Activated T-helper 2 cell treated with anti-CD3 and anti-CD28 coated beads, Interferon-gamma antibody, Interleukin-2, Interleukin-4, amounts not matched to agents 10 μg/mL and 5 μg/mL and 100 μg/mL, durations not matched to agents 14 hours and 24 hours and 36 hours (primary cell): ENCODE results near the gene LTV1. TPM values are rescaled to one million over a fixed set of nuclear protein-coding genes. Genes with fewer than 3 reads are reported as not detected.
A peak's percentile ranks its signal among the peaks of the same experiment; 100 is the strongest.
"Not testable (repeated sequence)": the region's sequence is repeated elsewhere in the genome, so short reads cannot be mapped to it uniquely, and the experiment has no call there.

Experiments
- DNase-seq: peaks from one replicate; pipeline ENCODE4 v3.0.0; 2021; ENCODE audit warnings: low spot score
- H3K27ac Mint-ChIP-seq: one replicate; pipeline ENCODE4 v1.8.0; 2021; ENCODE audit warnings: mixed read lengths
- H3K27me3 Mint-ChIP-seq: one replicate; pipeline ENCODE4 v1.8.0; 2021; ENCODE audit warnings: low read depth, mixed read lengths
- H3K36me3 Mint-ChIP-seq: one replicate; pipeline ENCODE4 v1.8.0; 2021; ENCODE audit warnings: low read depth, mixed read lengths
- H3K4me1 Mint-ChIP-seq: one replicate; pipeline ENCODE4 v1.8.0; 2021; ENCODE audit warnings: low read depth, mixed read lengths
- H3K4me3 Mint-ChIP-seq: one replicate; pipeline ENCODE4 v1.8.0; 2021; ENCODE audit warnings: low read depth, mild to moderate bottlenecking, moderate library complexity, mixed read lengths
- H3K9me3 Mint-ChIP-seq: one replicate; pipeline ENCODE4 v1.8.0; 2021; ENCODE audit warnings: mixed read lengths
- intact Hi-C: fragments of 100-400 bp; cut with micrococcal nuclease; formaldehyde crosslinking; loops from one replicate; pipeline ENCODE4 v1.15.1; 2023
- total RNA-seq: library from RNA; stranded (reverse); gene quantifications from 2 replicates; pipeline ENCODE4 v1.2.3, GENCODE V29; 2022

The LTV1 gene
- total RNA-seq, 1 donor from 2014 or later: 44.7 TPM

GRCh38 chr6:143851706-143852105, 8.6 kb downstream of the LTV1 start:
- intact Hi-C loops, H3K27me3 Mint-ChIP-seq, DNase-seq, H3K4me3 Mint-ChIP-seq, H3K27ac Mint-ChIP-seq: not testable (repeated sequence)
- Mint-ChIP-seq H3K9me3 (peaks cover 44% of the 10 kb centered on the region), H3K36me3 (peaks cover 98% of the 10 kb centered on the region), H3K4me1 (peaks cover 35% of the 10 kb centered on the region)

GRCh38 chr6:143855057-143855456, 11.9 kb downstream of the LTV1 start:
- DNase-seq, H3K27ac Mint-ChIP-seq, H3K4me3 Mint-ChIP-seq, H3K27me3 Mint-ChIP-seq: not testable (repeated sequence)
- H3K4me1 Mint-ChIP-seq: peaks cover 31% of the 10 kb centered on the region
- H3K9me3 Mint-ChIP-seq: peaks cover 44% of the 10 kb centered on the region
- H3K36me3 Mint-ChIP-seq: peaks cover 98% of the 10 kb centered on the region
- intact Hi-C loops: loop anchor here (5.0 kb wide), 1 partner anchor 123 kb away; no protein-coding TSS in a partner anchor

GRCh38 chr6:143856762-143857161, 13.6 kb downstream of the LTV1 start:
- not testable (repeated sequence) for H3K27ac Mint-ChIP-seq, DNase-seq, H3K4me3 Mint-ChIP-seq, H3K27me3 Mint-ChIP-seq
- Mint-ChIP-seq H3K9me3 (peaks cover 34% of the 10 kb centered on the region), H3K4me1 (peaks cover 29% of the 10 kb centered on the region), H3K36me3 (peaks cover 96% of the 10 kb centered on the region)
- intact Hi-C loops: loop anchor here (1.0 to 5.0 kb wide), 3 partner anchors 14 to 124 kb away; partner anchors contain the start of gene LTV1

- intact Hi-C loops: loop anchor here (1.0 to 5.0 kb wide), 3 partner anchors 15 to 125 kb away; partner anchors contain the start of gene LTV1
- H3K27ac Mint-ChIP-seq: peak overlapping the region; percentile 53
- H3K27me3 Mint-ChIP-seq: no peaks in the 10 kb centered on the region
- H3K9me3 Mint-ChIP-seq: peaks cover 25% of the 10 kb centered on the region
- no peak overlapping the region for H3K4me3 Mint-ChIP-seq
- DNase-seq: no peak
- H3K4me1 Mint-ChIP-seq: peaks cover 29% of the 10 kb centered on the region
- peaks cover 91% of the 10 kb centered on the region for H3K36me3 Mint-ChIP-seq
Observed at GRCh38 chr6:143857651-143858050, 14.5 kb downstream of the LTV1 start.

DNA sequence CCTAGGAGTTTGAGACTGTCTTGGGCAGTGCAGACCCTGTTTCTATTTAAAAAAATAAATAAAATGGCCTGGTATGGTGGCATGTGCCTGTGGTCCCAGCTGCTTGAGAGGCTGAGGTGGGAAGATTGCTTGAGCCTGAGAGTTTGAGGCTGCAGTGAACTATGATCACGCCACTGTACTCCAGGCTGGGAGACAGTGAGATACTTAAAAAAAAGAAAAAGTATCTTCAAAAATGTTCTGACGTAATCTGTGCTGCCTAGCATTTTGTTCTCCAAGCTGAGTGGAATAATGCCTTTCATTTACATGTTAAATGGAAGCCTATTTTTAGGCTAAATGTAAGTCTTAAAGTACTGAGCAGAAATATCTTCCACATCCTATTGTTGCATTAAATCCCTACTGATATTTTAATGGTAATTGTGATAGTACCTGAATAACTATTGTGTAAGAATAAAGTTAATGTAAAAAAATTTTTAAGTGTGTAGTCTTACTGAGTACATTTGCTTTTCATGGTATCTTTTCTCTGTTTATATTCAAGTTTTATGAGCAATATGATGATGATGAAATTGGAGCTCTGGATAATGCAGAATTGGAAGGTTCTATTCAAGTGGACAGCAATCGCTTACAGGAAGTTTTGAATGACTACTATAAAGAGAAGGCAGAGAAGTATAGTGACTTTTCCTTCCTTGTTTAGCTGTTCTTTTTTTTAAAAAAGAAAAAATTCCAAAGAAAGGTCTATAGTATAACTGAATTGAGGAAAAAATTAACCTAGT, 16.9 kb downstream of the LTV1 start:
- Mint-ChIP-seq H3K4me1 (peaks cover 23% of the 10 kb centered on the region), H3K9me3 (peaks cover 8% of the 10 kb centered on the region), H3K36me3 (peaks cover 85% of the 10 kb centered on the region), H3K27me3 (no peaks in the 10 kb centered on the region), H3K27ac (no peak overlapping the region), H3K4me3 (no peak overlapping the region)
- no peak for DNase-seq
- intact Hi-C loops: loop anchor here (5.0 kb wide), 1 partner anchor 128 kb away; no protein-coding TSS in a partner anchor

GRCh38 chr6:143863771-143864170, 20.6 kb downstream of the LTV1 start:
- Mint-ChIP-seq H3K4me1 (no peaks in the 10 kb centered on the region), H3K27me3 (no peaks in the 10 kb centered on the region), H3K27ac (no peak overlapping the region), H3K36me3 (peaks cover 63% of the 10 kb centered on the region), H3K4me3 (no peak overlapping the region), H3K9me3 (no peaks in the 10 kb centered on the region)
- DNase-seq: no peak
- intact Hi-C loops: no loop called here

GRCh38 chr6:143864234-143864633, 21.1 kb downstream of the LTV1 start, which contains the start of gene ZC2HC1B:
Gene ZC2HC1B (plus strand): TSS chr6:143864474. CDS start chr6:143864540, 66 bp downstream.
- H3K4me3 Mint-ChIP-seq: no peak within 1 kb of the TSS
- H3K4me1 Mint-ChIP-seq: no peaks in the 10 kb centered on the region
- no peak within 1 kb of the TSS for H3K27ac Mint-ChIP-seq
- H3K27me3 Mint-ChIP-seq: no peaks in the 10 kb centered on the region
- intact Hi-C loops: no loop called here
- peaks cover 59% of the 10 kb centered on the region for H3K36me3 Mint-ChIP-seq
- DNase-seq: no peak
- no peaks in the 10 kb centered on the region for H3K9me3 Mint-ChIP-seq

- no peak overlapping the region for H3K27ac Mint-ChIP-seq
- no peak for DNase-seq
- H3K36me3 Mint-ChIP-seq: peaks cover 32% of the 10 kb centered on the region
- no peak overlapping the region for H3K4me3 Mint-ChIP-seq
- H3K27me3 Mint-ChIP-seq: no peaks in the 10 kb centered on the region
- no peaks in the 10 kb centered on the region for H3K9me3 Mint-ChIP-seq
- intact Hi-C loops: no loop called here
- peaks cover 2% of the 10 kb centered on the region for H3K4me1 Mint-ChIP-seq
Observed at GRCh38 chr6:143867236-143867635, 24.1 kb downstream of the LTV1 start.

- H3K27ac Mint-ChIP-seq, H3K4me3 Mint-ChIP-seq, H3K27me3 Mint-ChIP-seq, intact Hi-C loops, H3K4me1 Mint-ChIP-seq, DNase-seq, H3K9me3 Mint-ChIP-seq: not testable (repeated sequence)
- H3K36me3 Mint-ChIP-seq: peaks cover 23% of the 10 kb centered on the region
Observed at GRCh38 chr6:143868808-143869207, 25.7 kb downstream of the LTV1 start.

- H3K4me3 Mint-ChIP-seq, H3K27ac Mint-ChIP-seq, intact Hi-C loops, H3K27me3 Mint-ChIP-seq, H3K36me3 Mint-ChIP-seq, H3K4me1 Mint-ChIP-seq, DNase-seq: not testable (repeated sequence)
- peaks cover 12% of the 10 kb centered on the region for H3K9me3 Mint-ChIP-seq
Observed at GRCh38 chr6:143871202-143871730, 28.1 kb downstream of the LTV1 start.

DNA sequence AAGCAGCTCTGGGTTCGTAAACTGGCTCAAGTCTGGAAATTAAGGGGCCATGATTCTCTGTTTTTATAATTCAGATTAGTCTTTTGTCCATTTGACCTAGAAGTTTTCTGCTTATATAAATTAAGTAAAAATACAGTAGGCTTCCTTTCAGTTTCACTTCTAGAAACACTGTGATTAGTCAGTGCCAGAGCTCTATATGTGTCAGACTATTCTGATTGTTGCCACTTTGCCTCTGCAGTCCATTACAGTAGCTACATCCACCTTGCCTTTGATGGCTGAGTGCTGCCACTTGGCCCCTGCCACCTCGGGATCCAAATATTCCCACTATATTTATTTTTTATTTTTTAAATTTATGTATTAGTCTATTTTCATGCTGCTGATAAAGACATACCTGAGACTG, 29.1 kb downstream of the LTV1 start:
- no peak overlapping the region for H3K27ac Mint-ChIP-seq
- no peak overlapping the region for H3K4me3 Mint-ChIP-seq
- H3K36me3 Mint-ChIP-seq: no peaks in the 10 kb centered on the region
- no peaks in the 10 kb centered on the region for H3K27me3 Mint-ChIP-seq
- peaks cover 7% of the 10 kb centered on the region for H3K4me1 Mint-ChIP-seq
- intact Hi-C loops: no loop called here
- no peak for DNase-seq
- H3K9me3 Mint-ChIP-seq: peaks cover 13% of the 10 kb centered on the region

- H3K27ac Mint-ChIP-seq, H3K27me3 Mint-ChIP-seq, H3K36me3 Mint-ChIP-seq, intact Hi-C loops, H3K4me3 Mint-ChIP-seq, DNase-seq: not testable (repeated sequence)
- Mint-ChIP-seq H3K9me3 (peaks cover 13% of the 10 kb centered on the region), H3K4me1 (peaks cover 13% of the 10 kb centered on the region)
Observed at GRCh38 chr6:143873600-143873999, 30.5 kb downstream of the LTV1 start.

DNA sequence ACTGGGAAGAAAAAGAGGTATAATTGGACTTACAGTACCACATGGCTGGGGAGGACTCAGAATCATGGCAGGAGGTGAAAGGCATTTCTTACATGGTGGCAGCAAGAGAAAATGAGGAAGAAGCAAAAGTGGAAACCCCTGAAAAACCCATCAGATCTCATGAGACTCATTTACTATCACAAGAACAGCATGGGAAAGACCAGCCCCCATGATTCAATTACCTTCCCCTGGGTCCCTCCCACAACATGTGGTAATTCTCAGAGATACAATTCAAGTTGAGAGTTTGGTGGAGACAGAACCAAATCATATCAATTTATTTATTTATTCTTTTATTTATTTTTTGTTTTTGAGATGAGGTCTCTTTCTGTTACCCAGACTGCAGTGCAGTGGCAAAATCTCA, 31.4 kb downstream of the LTV1 start:
- peaks cover 13% of the 10 kb centered on the region for H3K4me1 Mint-ChIP-seq
- H3K36me3 Mint-ChIP-seq, H3K27me3 Mint-ChIP-seq, intact Hi-C loops, H3K27ac Mint-ChIP-seq, DNase-seq, H3K4me3 Mint-ChIP-seq: not testable (repeated sequence)
- H3K9me3 Mint-ChIP-seq: peaks cover 13% of the 10 kb centered on the region
